ENCODE data around the gene OGN. TPM values are rescaled to one million over a fixed set of nuclear protein-coding genes. Genes with fewer than 3 reads are reported as not detected.

Gene OGN
- total RNA-seq, 2 experiments from 2014 or later: not detected

GRCh38 chr9:92402826-92403745 lies 1.3 kb downstream of the OGN start:
- H3K36me3 Mint-ChIP-seq (ENCODE audit: low read depth): peaks cover 3% of the 10 kb centered on the region
- ATAC-seq (no peak), DNase-seq (no peak)
- H3K27ac Mint-ChIP-seq: no peak overlapping the region
- intact Hi-C loops (cut with DNase I, micrococcal nuclease): no loop called here
- H3K4me3 Mint-ChIP-seq: no peak overlapping the region
- H3K4me1 Mint-ChIP-seq: peaks cover 28% of the 10 kb centered on the region
- no peaks in the 10 kb centered on the region for H3K9me3 Mint-ChIP-seq (ENCODE audit: low read depth)
- POLR2A ChIA-PET: no interaction called here
- CTCF ChIA-PET: no interaction called here
- no peaks in the 10 kb centered on the region for H3K27me3 Mint-ChIP-seq

GRCh38 chr9:92402360-92402759 lies 2.0 kb downstream of the OGN start:
- ATAC-seq (no peak), DNase-seq (no peak)
- Mint-ChIP-seq H3K4me1 (peaks cover 28% of the 10 kb centered on the region), H3K9me3 (ENCODE audit: low read depth) (no peaks in the 10 kb centered on the region), H3K27ac (no peak overlapping the region), H3K36me3 (ENCODE audit: low read depth) (peaks cover 3% of the 10 kb centered on the region), H3K27me3 (no peaks in the 10 kb centered on the region), H3K4me3 (no peak overlapping the region)
- intact Hi-C loops (cut with DNase I, micrococcal nuclease): no loop called here
- ChIA-PET POLR2A (no interaction called here), CTCF (no interaction called here)

GRCh38 chr9:92397853-92398252 lies 6.5 kb downstream of the OGN start:
- Mint-ChIP-seq H3K36me3 (ENCODE audit: low read depth) (no peaks in the 10 kb centered on the region), H3K9me3 (ENCODE audit: low read depth) (no peaks in the 10 kb centered on the region), H3K4me3 (no peak overlapping the region), H3K4me1 (peaks cover 5% of the 10 kb centered on the region), H3K27ac (no peak overlapping the region), H3K27me3 (no peaks in the 10 kb centered on the region)
- ChIA-PET CTCF (no interaction called here), POLR2A (no interaction called here)
- no peak for ATAC-seq
- DNase-seq: no peak
- intact Hi-C loops (cut with DNase I, micrococcal nuclease): no loop called here

GRCh38 chr9:92395617-92396016 lies 8.8 kb downstream of the OGN start:
- H3K27me3 Mint-ChIP-seq: no peaks in the 10 kb centered on the region
- intact Hi-C loops (cut with DNase I, micrococcal nuclease): no loop called here
- ATAC-seq (no peak), DNase-seq (no peak)
- POLR2A ChIA-PET: interaction anchor here (0.6 kb wide), 1 partner anchor 75 kb away, joined by 3 read pairs; no protein-coding TSS in a partner anchor
- H3K4me1 Mint-ChIP-seq: no peaks in the 10 kb centered on the region
- CTCF ChIA-PET: no interaction called here
- H3K4me3 Mint-ChIP-seq: no peak overlapping the region
- no peaks in the 10 kb centered on the region for H3K9me3 Mint-ChIP-seq (ENCODE audit: low read depth)
- H3K27ac Mint-ChIP-seq: no peak overlapping the region
- H3K36me3 Mint-ChIP-seq (ENCODE audit: low read depth): no peaks in the 10 kb centered on the region

- H3K9me3 Mint-ChIP-seq (ENCODE audit: low read depth): no peaks in the 10 kb centered on the region
- no peaks in the 10 kb centered on the region for H3K36me3 Mint-ChIP-seq (ENCODE audit: low read depth)
- intact Hi-C loops (cut with DNase I, micrococcal nuclease): no loop called here
- DNase-seq: no peak
- no peak for ATAC-seq
- H3K4me1 Mint-ChIP-seq: no peaks in the 10 kb centered on the region
- H3K27me3 Mint-ChIP-seq: no peaks in the 10 kb centered on the region
- H3K27ac Mint-ChIP-seq: no peak overlapping the region
- ChIA-PET POLR2A (no interaction called here), CTCF (no interaction called here)
- H3K4me3 Mint-ChIP-seq: no peak overlapping the region
These were observed 10.7 kb downstream of the OGN start for GRCh38 chr9:92393686-92394085.

GRCh38 chr9:92392690-92393089 lies 11.7 kb downstream of the OGN start:
- ChIA-PET CTCF (no interaction called here), POLR2A (no interaction called here)
- no peak for DNase-seq
- H3K27me3 Mint-ChIP-seq: no peaks in the 10 kb centered on the region
- no peak overlapping the region for H3K27ac Mint-ChIP-seq
- ATAC-seq: no peak
- H3K9me3 Mint-ChIP-seq (ENCODE audit: low read depth): no peaks in the 10 kb centered on the region
- H3K36me3 Mint-ChIP-seq (ENCODE audit: low read depth): no peaks in the 10 kb centered on the region
- H3K4me3 Mint-ChIP-seq: no peak overlapping the region
- intact Hi-C loops (cut with DNase I, micrococcal nuclease): no loop called here
- H3K4me1 Mint-ChIP-seq: no peaks in the 10 kb centered on the region

GRCh38 chr9:92385953-92386352 lies 18.4 kb downstream of the OGN start:
- Mint-ChIP-seq H3K27me3 (no peaks in the 10 kb centered on the region), H3K4me3 (no peak overlapping the region), H3K9me3 (ENCODE audit: low read depth) (no peaks in the 10 kb centered on the region), H3K4me1 (peaks cover 3% of the 10 kb centered on the region), H3K27ac (no peak overlapping the region), H3K36me3 (ENCODE audit: low read depth) (no peaks in the 10 kb centered on the region)
- ATAC-seq (peak; percentile 26), DNase-seq (no peak)
- intact Hi-C loops (cut with DNase I, micrococcal nuclease): no loop called here
- CTCF ChIA-PET: no interaction called here
- POLR2A ChIA-PET: no interaction called here

GRCh38 chr9:92385477-92385876 lies 18.9 kb downstream of the OGN start:
- ATAC-seq (no peak), DNase-seq (no peak)
- H3K27me3 Mint-ChIP-seq: no peaks in the 10 kb centered on the region
- ChIA-PET CTCF (interaction anchor here (0.8 kb wide), 1 partner anchor 16 kb away, joined by 4 read pairs; no protein-coding TSS in a partner anchor), POLR2A (interaction anchor here (0.7 kb wide), 1 partner anchor 282 kb away, joined by 4 read pairs; no protein-coding TSS in a partner anchor)
- peaks cover 3% of the 10 kb centered on the region for H3K4me1 Mint-ChIP-seq
- H3K4me3 Mint-ChIP-seq: no peak overlapping the region
- H3K27ac Mint-ChIP-seq: no peak overlapping the region
- no peaks in the 10 kb centered on the region for H3K36me3 Mint-ChIP-seq (ENCODE audit: low read depth)
- intact Hi-C loops (cut with DNase I, micrococcal nuclease): no loop called here
- H3K9me3 Mint-ChIP-seq (ENCODE audit: low read depth): no peaks in the 10 kb centered on the region

- H3K9me3 Mint-ChIP-seq (ENCODE audit: low read depth): no peaks in the 10 kb centered on the region
- H3K36me3 Mint-ChIP-seq (ENCODE audit: low read depth): no peaks in the 10 kb centered on the region
- H3K4me1 Mint-ChIP-seq: peaks cover 3% of the 10 kb centered on the region
- no peak overlapping the region for H3K27ac Mint-ChIP-seq
- ATAC-seq: no peak
- no peaks in the 10 kb centered on the region for H3K27me3 Mint-ChIP-seq
- no peak for DNase-seq
- intact Hi-C loops (cut with DNase I, micrococcal nuclease): no loop called here
- ChIA-PET CTCF (interaction anchor here (0.8 kb wide), 1 partner anchor 16 kb away, joined by 4 read pairs; no protein-coding TSS in a partner anchor), POLR2A (interaction anchor here (0.7 kb wide), 1 partner anchor 283 kb away, joined by 4 read pairs; no protein-coding TSS in a partner anchor)
- no peak overlapping the region for H3K4me3 Mint-ChIP-seq
These were observed 19.4 kb downstream of the OGN start for GRCh38 chr9:92385001-92385400.

GRCh38 chr9:92384375-92384774 lies 20.0 kb downstream of the OGN start:
- DNase-seq (no peak), ATAC-seq (no peak)
- POLR2A ChIA-PET: no interaction called here
- CTCF ChIA-PET: no interaction called here
- H3K9me3 Mint-ChIP-seq (ENCODE audit: low read depth): no peaks in the 10 kb centered on the region
- intact Hi-C loops (cut with DNase I, micrococcal nuclease): no loop called here
- no peak overlapping the region for H3K27ac Mint-ChIP-seq
- H3K4me1 Mint-ChIP-seq: peaks cover 4% of the 10 kb centered on the region
- H3K36me3 Mint-ChIP-seq (ENCODE audit: low read depth): no peaks in the 10 kb centered on the region
- H3K4me3 Mint-ChIP-seq: no peak overlapping the region
- no peaks in the 10 kb centered on the region for H3K27me3 Mint-ChIP-seq

- ChIA-PET CTCF (no interaction called here), POLR2A (no interaction called here)
- DNase-seq: no peak
- intact Hi-C loops (cut with DNase I, micrococcal nuclease): no loop called here
- Mint-ChIP-seq H3K4me3 (no peak overlapping the region), H3K4me1 (peaks cover 20% of the 10 kb centered on the region), H3K36me3 (ENCODE audit: low read depth) (no peaks in the 10 kb centered on the region), H3K27ac (no peak overlapping the region), H3K9me3 (ENCODE audit: low read depth) (no peaks in the 10 kb centered on the region), H3K27me3 (no peaks in the 10 kb centered on the region)
- ATAC-seq: no peak
These were observed 22.6 kb downstream of the OGN start for GRCh38 chr9:92381775-92382174.

- peaks cover 9% of the 10 kb centered on the region for H3K36me3 Mint-ChIP-seq (ENCODE audit: low read depth)
- peaks cover 1% of the 10 kb centered on the region for H3K9me3 Mint-ChIP-seq (ENCODE audit: low read depth)
- no peak overlapping the region for H3K4me3 Mint-ChIP-seq
- DNase-seq (no peak), ATAC-seq (no peak)
- POLR2A ChIA-PET: no interaction called here
- intact Hi-C loops (cut with DNase I, micrococcal nuclease): no loop called here
- H3K27me3 Mint-ChIP-seq: no peaks in the 10 kb centered on the region
- CTCF ChIA-PET: interaction anchor here (0.8 kb wide), 1 partner anchor 12 kb away, joined by 3 read pairs; no protein-coding TSS in a partner anchor
- peaks cover 17% of the 10 kb centered on the region for H3K4me1 Mint-ChIP-seq
- H3K27ac Mint-ChIP-seq: no peak overlapping the region
These were observed 23.8 kb downstream of the OGN start for GRCh38 chr9:92380603-92381002.

All from activated CD4-positive, alpha-beta T cell treated with anti-CD3 and anti-CD28 coated beads for 36 hours (primary cell).